GM21619 (cell line): ENCODE measurements around the gene CCDC127.
"Not testable (repeated sequence)": the region's sequence is repeated elsewhere in the genome, so short reads cannot be mapped to it uniquely, and the experiment has no call there.

Experiments used
- ATAC-seq: cut with Tn5 transposase; IDR thresholded peaks from one replicate; pipeline ENCODE4 v1.9.1; 2021; ENCODE audit not compliant: unreplicated experiment

CCDC127 gene, protein sequence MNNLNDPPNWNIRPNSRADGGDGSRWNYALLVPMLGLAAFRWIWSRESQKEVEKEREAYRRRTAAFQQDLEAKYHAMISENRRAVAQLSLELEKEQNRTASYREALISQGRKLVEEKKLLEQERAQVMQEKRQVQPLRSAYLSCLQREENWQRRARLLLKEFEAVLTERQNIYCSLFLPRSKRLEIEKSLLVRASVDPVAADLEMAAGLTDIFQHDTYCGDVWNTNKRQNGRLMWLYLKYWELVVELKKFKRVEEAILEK

GRCh38 chr5:217494-218456 lies at the start of gene CCDC127, which contains the start of gene SDHA:
Gene CCDC127, minus strand, starts transcription at chr5:218153. Its CDS starts 1,304 bp downstream, at chr5:216849.
Gene SDHA, plus strand, starts transcription at chr5:218320. Its CDS starts 36 bp downstream, at chr5:218356.
- peak; percentile 56 for ATAC-seq

GRCh38 chr5:267716-268115 lies 49.8 kb upstream of the CCDC127 start:
- no peak for ATAC-seq

- ATAC-seq = not testable (repeated sequence)
These were observed 48.5 kb upstream of the CCDC127 start for GRCh38 chr5:266311-267026.

DNA sequence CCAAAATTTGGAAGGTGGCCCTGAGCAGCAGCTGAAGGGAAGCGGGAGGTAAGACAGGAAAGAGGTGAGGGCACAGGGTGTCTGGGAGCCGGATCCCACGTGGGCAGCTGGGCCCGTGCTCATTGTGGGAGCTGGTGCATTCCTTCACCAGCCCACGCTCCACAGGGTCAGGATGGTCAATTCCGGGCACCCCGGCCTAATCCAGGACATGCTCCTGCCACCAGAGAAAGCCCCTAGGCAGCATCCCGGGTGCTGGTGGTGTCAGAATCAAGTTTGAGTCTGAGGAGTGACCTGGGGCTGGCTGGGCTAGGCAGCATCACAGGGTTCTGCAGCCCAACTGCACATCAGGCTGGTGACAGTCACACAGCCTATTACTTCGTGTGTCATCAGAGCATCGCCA lies 46.4 kb upstream of the CCDC127 start:
- ATAC-seq = no peak

GRCh38 chr5:263275-263974 lies 45.5 kb upstream of the CCDC127 start:
- ATAC-seq = not testable (repeated sequence)

- no peak for ATAC-seq
These were observed 39.2 kb upstream of the CCDC127 start for GRCh38 chr5:257148-257547.

GRCh38 chr5:256347-256746 lies 38.4 kb upstream of the CCDC127 start:
- not testable (repeated sequence) for ATAC-seq

- not testable (repeated sequence) for ATAC-seq
These were observed 37.2 kb upstream of the CCDC127 start for GRCh38 chr5:255116-255515.

GRCh38 chr5:254322-254721 lies 36.4 kb upstream of the CCDC127 start:
- not testable (repeated sequence) for ATAC-seq

DNA sequence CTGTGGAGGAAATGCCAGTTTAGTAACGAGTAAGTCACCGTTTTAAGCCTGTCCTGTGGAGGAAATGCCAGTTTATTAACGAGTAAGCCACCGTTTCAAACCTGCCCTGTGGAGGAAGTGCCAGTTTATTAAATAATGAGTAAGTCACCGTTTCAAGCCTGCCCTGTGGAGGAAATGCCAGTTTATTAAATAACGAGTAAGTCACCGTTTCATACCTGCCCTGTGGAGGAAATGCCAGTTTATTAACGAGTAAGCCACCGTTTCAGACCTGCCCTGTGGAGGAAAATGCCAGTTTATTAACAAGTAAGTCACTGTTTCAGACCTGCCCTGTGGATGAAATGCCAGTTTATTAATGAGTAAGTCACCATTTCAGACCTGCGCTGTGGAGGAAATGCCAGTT lies 34.6 kb upstream of the CCDC127 start:
- ATAC-seq = no peak

- not testable (repeated sequence) for ATAC-seq
These were observed 34.0 kb upstream of the CCDC127 start for GRCh38 chr5:251975-252374.

- not testable (repeated sequence) for ATAC-seq
These were observed 33.6 kb upstream of the CCDC127 start for GRCh38 chr5:251538-251937.

DNA sequence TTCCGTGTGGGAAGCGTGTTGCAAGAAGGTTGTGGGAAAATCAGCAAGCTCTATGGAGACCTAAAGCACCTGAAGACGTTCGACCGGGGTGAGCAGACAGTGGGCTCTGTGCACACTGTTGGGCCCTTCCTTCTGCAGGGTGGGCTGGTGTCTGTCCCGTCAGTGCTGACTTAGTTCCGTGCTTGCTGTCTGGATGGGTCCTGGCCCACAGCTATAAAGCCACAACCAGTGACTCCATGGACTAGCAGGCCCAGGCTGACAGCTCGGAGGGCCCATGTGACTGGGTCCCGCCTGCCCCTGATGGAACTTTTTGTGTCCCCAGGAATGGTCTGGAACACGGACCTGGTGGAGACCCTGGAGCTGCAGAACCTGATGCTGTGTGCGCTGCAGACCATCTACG lies 33.1 kb upstream of the CCDC127 start:
- ATAC-seq = not testable (repeated sequence)

- ATAC-seq = not testable (repeated sequence)
These were observed 32.4 kb upstream of the CCDC127 start for GRCh38 chr5:250396-250795.

- not testable (repeated sequence) for ATAC-seq
These were observed 27.8 kb upstream of the CCDC127 start for GRCh38 chr5:245717-246116.

GRCh38 chr5:243683-244367 lies 25.9 kb upstream of the CCDC127 start:
- not testable (repeated sequence) for ATAC-seq

GRCh38 chr5:241045-241669 lies 23.2 kb upstream of the CCDC127 start:
- not testable (repeated sequence) for ATAC-seq

- ATAC-seq = not testable (repeated sequence)
These were observed 22.6 kb upstream of the CCDC127 start for GRCh38 chr5:240550-240949.

GRCh38 chr5:237931-238330 lies 20.0 kb upstream of the CCDC127 start:
- not testable (repeated sequence) for ATAC-seq
